K562 treated with DMSO at 1 percent for 24 hours (cell line): ENCODE data around the gene FSD1. TPM values are rescaled to one million over a fixed set of nuclear protein-coding genes. Genes with fewer than 3 reads are reported as not detected.

Experiments
- total RNA-seq: library from RNA; unstranded; fragments of 300-600 nt; gene quantifications from 2 replicates; pipeline ENCODE4 v1.2.3, GENCODE V29; 2022; ENCODE audit warnings: low read depth; ENCODE audit not compliant: insufficient read depth

Gene FSD1
- total RNA-seq: 0.96 and 1.2 TPM in 2 replicates

GRCh38 chr19:4304538-4305256 is at the start of gene FSD1:
FSD1 (plus strand) TSS chr19:4304598; CDS start chr19:4304747, 149 bp downstream.

GRCh38 chr19:4278419-4279266 is 25.8 kb upstream of the FSD1 start, which contains the start of gene SHD:
SHD (plus strand) TSS chr19:4279266; CDS start chr19:4280064, 798 bp downstream.

GRCh38 chr19:4302243-4302640 is 2.2 kb upstream of the FSD1 start, which contains the start of gene TMIGD2:
TMIGD2 (minus strand) TSS chr19:4302389; CDS start chr19:4302385, 4 bp downstream.

GRCh38 chr19:4338441-4339355 is 34.3 kb downstream of the FSD1 start, which contains the start of gene STAP2:
STAP2 (minus strand) TSS chr19:4338827; CDS start chr19:4338753, 74 bp downstream.

GRCh38 chr19:4343370-4344307 is 39.2 kb downstream of the FSD1 start, which contains the start of gene MPND:
MPND (plus strand) TSS chr19:4343562; CDS start chr19:4343594, 32 bp downstream.

Other genes starting within 250 kb of the FSD1 start
- 32.3 and 33.0 TPM in 2 replicates for gene ZBTB7A, start 237.7 kb upstream of the FSD1 start, total RNA-seq
- gene MAP2K2, start 180.5 kb upstream of the FSD1 start, total RNA-seq: 343 and 376 TPM in 2 replicates
- 0.31 TPM in 1 of 2 replicates, not detected in the other for gene CREB3L3, start 151.0 kb upstream of the FSD1 start, total RNA-seq
- 51.7 and 55.7 TPM in 2 replicates for gene SIRT6, start 122.0 kb upstream of the FSD1 start, total RNA-seq
- 0.54 and 1.0 TPM in 2 replicates for gene ANKRD24, start 121.9 kb upstream of the FSD1 start, total RNA-seq
- 5.8 and 9.7 TPM in 2 replicates for gene EBI3, start 75.1 kb upstream of the FSD1 start, total RNA-seq
- gene YJU2, start 57.5 kb upstream of the FSD1 start, total RNA-seq: 32.8 and 33.7 TPM in 2 replicates
- gene SHD, start 25.3 kb upstream of the FSD1 start, total RNA-seq: 2.9 and 7.2 TPM in 2 replicates
- gene TMIGD2, start 2.2 kb upstream of the FSD1 start, total RNA-seq: not detected in 2 replicates
- gene STAP2, start 34.2 kb downstream of the FSD1 start, total RNA-seq: 1.0 and 2.4 TPM in 2 replicates
- 17.5 and 22.6 TPM in 2 replicates for gene MPND, start 39.0 kb downstream of the FSD1 start, total RNA-seq
- 116 and 119 TPM in 2 replicates for gene SH3GL1, start 95.9 kb downstream of the FSD1 start, total RNA-seq
- 84.5 and 88.7 TPM in 2 replicates for gene CHAF1A, start 98.0 kb downstream of the FSD1 start, total RNA-seq
- gene UBXN6, start 153.2 kb downstream of the FSD1 start, total RNA-seq: 154 and 174 TPM in 2 replicates
- gene HDGFL2, start 167.7 kb downstream of the FSD1 start, total RNA-seq: 68.5 and 73.0 TPM in 2 replicates
- gene PLIN4, start 213.9 kb downstream of the FSD1 start, total RNA-seq: 0.09 and 0.36 TPM in 2 replicates
- gene PLIN5, start 230.6 kb downstream of the FSD1 start, total RNA-seq: 2.2 TPM in 1 of 2 replicates, not detected in the other
- gene LRG1, start 235.4 kb downstream of the FSD1 start, total RNA-seq: 29.8 and 29.9 TPM in 2 replicates